DOHH2 (cell line): Measurements from ENCODE around the gene RELA.

ENCODE experiments used
- H3F3A ChIP-seq: fragments of 200-600 bp; sonication (generic), shearing (Covaris generic); 2 replicates; pipeline ENCODE4 v1.6.0; 2016; ENCODE audit warnings: antibody characterized with exemption, mild to moderate bottlenecking; ENCODE audit not compliant: control insufficient read depth, insufficient read depth
- H3K27ac ChIP-seq: fragments of 200-600 bp; sonication (generic); 2 replicates; pipeline ENCODE4 v1.5.1; 2014; ENCODE audit warnings: low read depth, mild to moderate bottlenecking, low read length, moderate library complexity
- H3K27me3 ChIP-seq: fragments of 200-600 bp; sonication (generic); 2 replicates; pipeline ENCODE4 v1.6.1; 2014; ENCODE audit warnings: mild to moderate bottlenecking, low read length, mixed read lengths; ENCODE audit not compliant: control insufficient read depth
- H3K36me3 ChIP-seq: fragments of 200-600 bp; sonication (generic); 2 replicates; pipeline ENCODE4 v1.6.1; 2014; ENCODE audit warnings: mild to moderate bottlenecking, low read length, moderate library complexity, mixed read lengths; ENCODE audit not compliant: control insufficient read depth
- H3K4me1 ChIP-seq: fragments of 200-600 bp; sonication (generic); 2 replicates; pipeline ENCODE4 v1.6.1; 2014; ENCODE audit warnings: mild to moderate bottlenecking, low read length, mixed read lengths; ENCODE audit not compliant: control insufficient read depth
- H3K4me2 ChIP-seq: fragments of 200-600 bp; sonication (generic); 2 replicates; pipeline ENCODE4 v1.6.0; 2014; ENCODE audit warnings: mild to moderate bottlenecking, low read length, moderate library complexity
- H3K4me3 ChIP-seq: fragments of 200-600 bp; sonication (generic); 2 replicates; pipeline ENCODE4 v1.5.1; 2014; ENCODE audit warnings: mild to moderate bottlenecking, low read length, mixed read lengths
- H3K79me2 ChIP-seq: fragments of 200-600 bp; sonication (generic); 2 replicates; pipeline ENCODE4 v1.6.1; 2014; ENCODE audit warnings: mild to moderate bottlenecking, low read length, mixed read lengths; ENCODE audit not compliant: control insufficient read depth
- H3K9me2 ChIP-seq: fragments of 200-600 bp; sonication (generic); replicated peaks from 2 replicates; pipeline ENCODE4 v1.6.1; 2014; ENCODE audit warnings: mild to moderate bottlenecking, low read length, mixed read lengths; ENCODE audit not compliant: control insufficient read depth
- H3K9me3 ChIP-seq: fragments of 200-600 bp; sonication (generic); 2 replicates; pipeline ENCODE4 v1.6.1; 2014; ENCODE audit warnings: antibody characterized with exemption, low read length, mixed read lengths; ENCODE audit not compliant: control insufficient read depth, insufficient read depth
- H4K20me1 ChIP-seq: fragments of 200-600 bp; sonication (generic); 2 replicates; pipeline ENCODE4 v1.6.0; 2014; ENCODE audit warnings: low read depth, mild to moderate bottlenecking, antibody characterized with exemption, low read length, moderate library complexity; ENCODE audit not compliant: control insufficient read depth, insufficient read depth
- CTCF ChIP-seq: fragments of 200-600 bp; sonication (generic); IDR thresholded peaks from one replicate; pipeline ENCODE4 v1.5.1; 2014; ENCODE audit warnings: antibody characterized with exemption, mild to moderate bottlenecking, low read depth, low read length; ENCODE audit not compliant: poor library complexity, severe bottlenecking
- EZH2phosphoT487 ChIP-seq: fragments of 200-600 bp; sonication (generic); IDR thresholded peaks from 2 replicates; pipeline ENCODE4 v1.6.1; 2017; ENCODE audit warnings: borderline replicate concordance, mild to moderate bottlenecking, antibody characterized with exemption, low read length, moderate library complexity, mixed read lengths

The RELA gene

GRCh38 chr11:65611758-65612603 lies 50.7 kb downstream of the RELA start:
- TF ChIP-seq EZH2phosphoT487 = no peak
- TF ChIP-seq CTCF = no peak
- Histone ChIP-seq H3K4me3 (peak overlapping the region; percentile 78), H3K9me2 (no peaks in the 10 kb centered on the region), H3K27ac (no peak overlapping the region), H3K79me2 (peaks cover 64% of the 10 kb centered on the region), H3K4me1 (peaks cover 39% of the 10 kb centered on the region), H3K36me3 (peaks cover 52% of the 10 kb centered on the region), H3K4me2 (peak overlapping the region; percentile 91), H3K9me3 (no peaks in the 10 kb centered on the region), H3F3A (no peaks in the 10 kb centered on the region; the same call in 1 of the 2 replicates), H3K27me3 (no peaks in the 10 kb centered on the region), H4K20me1 (peaks cover 9% of the 10 kb centered on the region; the same call in 1 of the 2 replicates)

- Histone ChIP-seq H3K27me3 (no peaks in the 10 kb centered on the region), H4K20me1 (0 out of 2 replicates have a peak, but pooled peaks cover 1% of the 10 kb centered on the region), H3K9me3 (no peaks in the 10 kb centered on the region), H3F3A (no peaks in the 10 kb centered on the region; the same call in 1 of the 2 replicates), H3K4me3 (peak overlapping the region; percentile 78), H3K4me1 (peaks cover 32% of the 10 kb centered on the region), H3K9me2 (no peaks in the 10 kb centered on the region), H3K36me3 (peaks cover 50% of the 10 kb centered on the region), H3K79me2 (peaks cover 56% of the 10 kb centered on the region), H3K4me2 (peak overlapping the region; percentile 91), H3K27ac (no peak overlapping the region)
- TF ChIP-seq EZH2phosphoT487 = no peak
- no peak for TF ChIP-seq CTCF
These were observed 51.5 kb downstream of the RELA start for GRCh38 chr11:65611028-65611757.

GRCh38 chr11:65610404-65610803 lies 52.3 kb downstream of the RELA start:
- no peak for TF ChIP-seq CTCF
- TF ChIP-seq EZH2phosphoT487 = no peak
- H3K9me2 ChIP-seq = no peaks in the 10 kb centered on the region
- H3K79me2 ChIP-seq = peaks cover 50% of the 10 kb centered on the region
- H3K27ac ChIP-seq = no peak overlapping the region
- peaks cover 54% of the 10 kb centered on the region for H3K36me3 ChIP-seq
- H3F3A ChIP-seq = no peaks in the 10 kb centered on the region; the same call in 1 of the 2 replicates
- 0 out of 2 replicates have a peak overlapping the region, but pooled peaks have one; percentile 91 for H3K4me2 ChIP-seq
- no peaks in the 10 kb centered on the region for H3K9me3 ChIP-seq
- H3K4me3 ChIP-seq = no peak overlapping the region
- H3K27me3 ChIP-seq = no peaks in the 10 kb centered on the region
- peaks cover 32% of the 10 kb centered on the region for H3K4me1 ChIP-seq
- H4K20me1 ChIP-seq = no peaks in the 10 kb centered on the region
